Activated T-helper 17 cell treated with anti-CD3 and anti-CD28 coated beads, Interleukin-2, amount 50 U/mL, for 72 hours (primary cell): ENCODE measurements around the gene SH2D7. TPM values are rescaled to one million over a fixed set of nuclear protein-coding genes. Genes with fewer than 3 reads are reported as not detected.

Source experiments
- ATAC-seq: fragments of 150-1000 bp; cut with Tn5 transposase; replicated peaks from 2 replicates; pipeline ENCODE4 v1.10.0; 2021; ENCODE audit warnings: mild to moderate bottlenecking, moderate library complexity
- H3K27ac Mint-ChIP-seq: one replicate; pipeline ENCODE4 v1.8.0; 2022; ENCODE audit warnings: mixed read lengths
- H3K27me3 Mint-ChIP-seq: one replicate; pipeline ENCODE4 v1.8.0; 2022; ENCODE audit warnings: mixed read lengths
- H3K36me3 Mint-ChIP-seq: one replicate; pipeline ENCODE4 v1.8.0; 2022; ENCODE audit warnings: low read depth, mild to moderate bottlenecking, mixed read lengths
- H3K4me1 Mint-ChIP-seq: one replicate; pipeline ENCODE4 v1.8.0; 2022; ENCODE audit warnings: mixed read lengths
- H3K4me3 Mint-ChIP-seq: one replicate; pipeline ENCODE4 v1.8.0; 2022; ENCODE audit warnings: mild to moderate bottlenecking, mixed read lengths
- H3K9me3 Mint-ChIP-seq: one replicate; pipeline ENCODE4 v1.8.0; 2022; ENCODE audit warnings: mixed read lengths
- total RNA-seq, 2 donors: library from RNA; stranded (reverse); gene quantifications; one replicate each; pipeline ENCODE4 v1.2.3, GENCODE V29; 2022

SH2D7 gene
- total RNA-seq, 2 donors from 2014 or later = not detected

DNA sequence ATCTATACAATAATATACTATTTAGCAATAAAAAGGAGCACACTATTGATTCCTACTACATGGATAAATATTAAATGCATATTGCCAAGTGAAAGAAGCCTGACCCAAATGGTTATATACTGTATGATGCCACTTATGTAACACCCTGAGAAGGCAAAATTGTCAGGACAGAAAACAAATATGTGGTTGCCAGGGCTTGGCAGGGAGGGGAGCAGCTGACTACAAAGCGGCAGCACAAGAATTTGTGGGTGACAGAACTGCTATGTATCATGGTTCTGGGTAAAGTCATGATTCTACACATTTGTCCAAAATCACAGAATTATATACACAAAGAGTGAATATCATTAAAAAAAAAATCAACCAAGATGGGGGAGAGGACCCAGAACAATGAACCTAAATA, 37.4 kb upstream of the SH2D7 start:
- H3K27ac Mint-ChIP-seq = peak overlapping the region; percentile 91
- no peaks in the 10 kb centered on the region for H3K9me3 Mint-ChIP-seq
- peak overlapping the region; percentile 70 for H3K4me3 Mint-ChIP-seq
- H3K36me3 Mint-ChIP-seq = peaks cover 31% of the 10 kb centered on the region
- peaks cover 86% of the 10 kb centered on the region for H3K4me1 Mint-ChIP-seq
- ATAC-seq = no peak
- H3K27me3 Mint-ChIP-seq = no peaks in the 10 kb centered on the region

DNA sequence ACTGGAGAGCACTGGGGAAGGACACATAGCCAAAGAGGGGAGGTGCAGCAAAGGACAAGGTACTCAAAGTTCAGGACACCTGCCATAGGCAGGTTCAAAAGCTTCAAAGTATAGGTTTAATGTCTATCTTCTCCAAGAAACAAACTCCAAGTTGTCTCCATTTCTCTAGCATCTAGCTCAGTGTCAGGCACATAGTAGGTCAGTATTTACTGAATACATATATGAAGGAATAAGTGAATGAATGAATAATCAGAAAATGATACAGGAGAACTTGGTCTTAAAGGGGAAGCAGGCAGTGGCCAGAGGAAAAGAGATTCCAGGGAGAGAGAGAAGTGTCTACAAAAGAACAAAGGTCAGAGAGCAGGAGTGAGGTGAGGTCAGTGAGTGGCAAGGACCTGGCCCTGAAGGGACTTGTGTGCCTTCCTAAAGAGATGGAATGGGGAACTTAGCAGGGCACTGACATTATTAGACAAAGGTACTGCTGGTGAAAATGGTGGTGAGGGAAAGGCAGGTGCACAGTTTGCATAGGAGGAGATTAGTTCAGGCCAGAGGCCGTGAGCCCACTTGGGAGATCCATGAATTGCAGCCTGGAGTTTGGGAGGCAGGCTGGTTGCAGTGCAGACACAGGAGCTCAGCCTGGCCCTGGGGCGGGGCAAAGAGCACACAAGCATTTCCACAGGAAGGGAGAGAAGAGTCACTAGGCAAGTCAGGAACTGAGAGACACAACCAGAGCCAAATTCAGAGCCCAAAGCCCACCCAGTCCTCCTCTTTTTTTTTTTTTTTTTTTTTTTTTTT, 36.2 kb upstream of the SH2D7 start:
- peak; percentile 37 for ATAC-seq
- peak overlapping the region; percentile 70 for H3K4me3 Mint-ChIP-seq
- peaks cover 76% of the 10 kb centered on the region for H3K4me1 Mint-ChIP-seq

DNA sequence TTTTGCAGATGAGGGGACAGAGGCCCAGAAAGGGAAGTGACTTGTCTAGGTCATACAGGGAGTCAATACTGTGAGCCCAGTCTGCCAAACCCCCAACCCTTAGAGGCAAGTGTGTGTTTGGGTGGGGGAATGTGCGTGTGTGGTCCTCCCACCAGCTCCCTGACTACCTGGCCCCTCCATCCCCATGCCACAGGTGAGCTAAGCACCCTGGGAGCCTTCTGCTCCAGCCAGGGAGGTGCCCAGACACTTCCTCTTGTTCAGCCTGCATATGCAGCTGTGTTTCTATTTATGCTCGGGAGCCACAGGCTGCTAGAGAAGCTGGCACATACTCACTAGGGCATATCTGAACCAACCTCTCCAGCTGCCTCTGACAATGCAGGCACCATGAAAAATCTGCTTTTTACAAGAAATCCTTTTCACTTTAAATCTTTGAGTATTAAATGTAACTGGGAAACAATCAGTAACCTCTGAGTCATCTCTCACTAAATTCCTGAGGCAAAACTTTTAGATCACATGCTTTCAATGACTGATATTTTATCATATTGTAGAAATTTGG, 35.6 kb upstream of the SH2D7 start:
- Mint-ChIP-seq H3K27ac (peak overlapping the region; percentile 91), H3K4me1 (peaks cover 72% of the 10 kb centered on the region), H3K27me3 (no peaks in the 10 kb centered on the region), H3K9me3 (no peaks in the 10 kb centered on the region), H3K36me3 (peaks cover 24% of the 10 kb centered on the region), H3K4me3 (peak overlapping the region; percentile 70)
- ATAC-seq = peak; percentile 4

More for the DNA sequence above, 36.2 kb upstream of the SH2D7 start:
- peaks cover 31% of the 10 kb centered on the region for H3K36me3 Mint-ChIP-seq
- peak overlapping the region; percentile 91 for H3K27ac Mint-ChIP-seq
- H3K9me3 Mint-ChIP-seq = no peaks in the 10 kb centered on the region
- H3K27me3 Mint-ChIP-seq = no peaks in the 10 kb centered on the region

DNA sequence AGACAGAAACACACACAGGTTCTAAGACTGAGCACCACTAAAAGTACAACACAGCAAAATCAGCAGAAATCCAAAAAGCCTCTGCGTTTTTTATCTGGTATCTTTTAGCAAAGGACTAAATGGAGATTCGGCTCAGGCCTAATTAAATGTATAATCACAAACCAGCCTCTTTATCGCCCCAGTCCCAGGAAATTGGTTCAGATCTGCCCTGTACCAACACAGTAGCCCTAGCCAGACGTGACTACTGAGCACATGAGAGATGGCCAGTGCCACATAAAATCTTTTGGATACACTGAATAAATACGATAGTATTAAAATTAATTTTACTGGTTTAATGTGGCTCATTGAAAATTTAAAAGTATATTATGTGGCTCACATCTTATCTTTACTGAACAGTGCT, 34.6 kb upstream of the SH2D7 start:
- peaks cover 68% of the 10 kb centered on the region for H3K4me1 Mint-ChIP-seq
- H3K36me3 Mint-ChIP-seq = peaks cover 14% of the 10 kb centered on the region
- H3K27ac Mint-ChIP-seq = peak overlapping the region; percentile 91
- peak overlapping the region; percentile 70 for H3K4me3 Mint-ChIP-seq
- H3K9me3 Mint-ChIP-seq = no peaks in the 10 kb centered on the region
- no peak for ATAC-seq
- no peaks in the 10 kb centered on the region for H3K27me3 Mint-ChIP-seq

DNA sequence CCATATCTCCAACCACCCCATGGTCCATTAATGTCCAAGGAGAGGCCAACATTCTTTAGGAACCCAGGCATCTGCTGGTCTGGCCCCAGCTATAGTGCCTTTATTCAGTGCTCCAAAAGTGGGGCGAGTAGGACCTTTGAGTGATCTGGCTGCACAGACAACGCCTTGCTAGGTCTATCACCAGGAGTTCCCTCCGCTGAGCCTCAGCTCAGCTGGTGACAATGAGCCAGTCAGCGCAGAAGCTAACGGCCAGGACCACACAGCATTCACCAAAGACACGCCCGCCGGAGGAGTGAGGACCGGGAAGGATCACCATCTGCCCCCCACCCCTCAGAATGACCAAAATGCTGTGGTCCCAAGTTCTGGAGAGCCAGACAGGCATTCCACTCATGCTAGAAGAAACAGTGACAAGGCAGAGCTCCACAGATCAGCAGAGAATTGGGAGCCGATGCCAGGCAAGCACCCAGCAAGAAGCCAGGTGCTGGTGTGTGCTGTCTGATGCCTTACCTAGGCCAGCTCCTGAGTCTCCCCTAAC, 33.9 kb upstream of the SH2D7 start:
- Mint-ChIP-seq H3K27ac (peak overlapping the region; percentile 91), H3K9me3 (no peaks in the 10 kb centered on the region), H3K27me3 (no peaks in the 10 kb centered on the region), H3K4me1 (peaks cover 68% of the 10 kb centered on the region), H3K4me3 (peak overlapping the region; percentile 70), H3K36me3 (peaks cover 7% of the 10 kb centered on the region)
- no peak for ATAC-seq

DNA sequence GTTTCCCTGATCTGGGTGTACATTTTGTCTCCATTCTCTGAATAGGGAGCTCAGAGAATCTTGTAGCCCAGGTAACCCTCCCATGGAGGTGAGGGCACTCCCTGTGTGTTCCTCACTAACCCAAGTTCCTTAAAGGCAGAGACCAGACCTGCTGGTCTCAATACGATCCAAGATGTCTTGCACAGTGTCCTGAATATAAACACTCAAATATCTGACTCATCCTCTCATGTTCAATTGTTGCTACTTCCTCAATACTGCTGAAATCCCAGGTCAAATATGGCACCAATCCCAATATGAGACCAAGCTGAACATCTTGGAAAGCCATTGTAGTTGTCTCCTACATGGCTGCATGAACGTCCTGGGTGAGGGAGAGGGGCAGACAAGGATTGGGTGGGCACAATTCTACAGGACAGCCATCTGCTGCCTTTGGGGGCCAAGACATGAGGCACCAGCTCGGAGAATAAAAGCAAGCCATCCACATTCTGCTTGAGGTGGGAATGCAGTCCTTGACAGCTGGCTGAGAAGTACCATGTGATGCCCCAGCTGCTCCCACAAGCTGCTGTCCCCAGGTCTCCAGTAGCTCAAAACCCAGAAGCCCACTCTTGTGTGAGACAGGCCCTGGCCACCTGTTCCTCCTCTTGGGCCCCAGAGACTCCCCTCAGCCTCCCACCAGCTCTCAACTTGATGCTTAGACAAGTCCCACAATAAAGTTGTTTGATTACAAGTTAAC, 33.1 kb upstream of the SH2D7 start:
- ATAC-seq = no peak
- Mint-ChIP-seq H3K36me3 (no peaks in the 10 kb centered on the region), H3K4me3 (peak overlapping the region; percentile 70), H3K27me3 (no peaks in the 10 kb centered on the region), H3K27ac (peak overlapping the region; percentile 91), H3K4me1 (peaks cover 62% of the 10 kb centered on the region), H3K9me3 (no peaks in the 10 kb centered on the region)

DNA sequence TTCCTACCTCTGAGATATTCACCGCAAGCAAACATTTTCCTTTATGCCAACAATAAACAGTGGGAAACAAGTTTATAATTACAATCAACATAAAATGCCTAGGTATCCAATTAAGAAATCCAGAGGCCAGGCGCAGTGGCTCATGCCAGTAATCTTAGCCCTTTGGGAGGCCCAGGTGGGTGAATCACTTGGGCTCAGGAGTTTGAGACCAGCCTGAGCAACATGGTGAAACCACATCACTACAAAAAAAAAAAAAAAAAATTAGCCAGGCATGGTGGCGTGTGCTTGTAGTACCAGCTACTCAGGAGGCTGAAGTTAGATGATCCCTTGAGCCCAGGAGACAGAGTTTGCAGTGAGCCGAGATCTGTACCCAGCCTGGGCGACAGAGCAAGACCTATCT, 32.1 kb upstream of the SH2D7 start:
- Mint-ChIP-seq H3K36me3 (no peaks in the 10 kb centered on the region), H3K4me3 (peak overlapping the region; percentile 70), H3K27ac (peak overlapping the region; percentile 91), H3K4me1 (peaks cover 56% of the 10 kb centered on the region), H3K27me3 (no peaks in the 10 kb centered on the region), H3K9me3 (no peaks in the 10 kb centered on the region)
- ATAC-seq = peak; percentile 58

DNA sequence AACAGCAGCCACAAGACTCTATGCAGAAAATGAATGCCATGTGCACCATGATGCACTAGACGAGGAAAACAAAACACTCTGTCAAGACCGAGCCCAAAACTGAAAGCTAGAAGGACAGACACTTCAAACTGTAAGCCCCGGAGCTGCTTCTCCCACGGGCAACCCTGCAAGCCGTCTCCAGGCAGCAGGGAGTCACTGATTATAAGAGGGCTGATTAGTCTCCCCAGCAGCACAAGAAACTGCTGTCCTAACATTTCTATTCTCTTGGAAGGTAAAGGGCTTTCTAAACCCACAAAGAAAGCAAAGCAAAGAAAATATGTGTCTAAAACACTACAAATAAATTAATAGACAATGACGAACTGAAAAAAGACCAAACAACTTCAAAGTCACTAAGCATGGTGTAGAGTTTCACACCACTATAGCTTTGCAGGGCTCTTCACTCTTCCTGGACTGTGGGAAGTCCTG, 30.4 kb upstream of the SH2D7 start:
- Mint-ChIP-seq H3K4me1 (peaks cover 53% of the 10 kb centered on the region), H3K36me3 (no peaks in the 10 kb centered on the region), H3K4me3 (no peak overlapping the region), H3K9me3 (no peaks in the 10 kb centered on the region), H3K27me3 (no peaks in the 10 kb centered on the region), H3K27ac (peak overlapping the region; percentile 85)
- ATAC-seq = peak; percentile 46

DNA sequence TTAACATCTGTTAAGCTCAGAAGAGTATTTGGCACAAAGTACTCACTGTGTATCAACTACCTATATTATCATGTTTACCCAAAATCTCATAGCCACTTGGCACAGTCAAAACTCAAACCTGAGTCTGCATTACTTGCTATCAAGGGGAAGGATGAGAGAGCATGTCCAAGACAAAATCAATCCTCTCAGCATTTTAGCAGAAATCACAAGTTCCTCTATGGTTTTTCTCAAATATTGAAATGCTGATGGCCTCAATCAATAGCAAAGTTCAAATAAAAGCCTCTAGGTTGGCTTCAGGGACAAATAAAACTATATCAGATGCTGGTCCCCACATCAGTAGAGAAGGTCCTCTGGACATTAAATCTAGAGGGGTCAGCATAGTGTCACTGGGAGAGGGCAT, 29.1 kb upstream of the SH2D7 start:
- ATAC-seq = no peak
- Mint-ChIP-seq H3K4me1 (peaks cover 53% of the 10 kb centered on the region), H3K4me3 (no peak overlapping the region), H3K27me3 (no peaks in the 10 kb centered on the region), H3K27ac (peak overlapping the region; percentile 85), H3K9me3 (no peaks in the 10 kb centered on the region), H3K36me3 (no peaks in the 10 kb centered on the region)

DNA sequence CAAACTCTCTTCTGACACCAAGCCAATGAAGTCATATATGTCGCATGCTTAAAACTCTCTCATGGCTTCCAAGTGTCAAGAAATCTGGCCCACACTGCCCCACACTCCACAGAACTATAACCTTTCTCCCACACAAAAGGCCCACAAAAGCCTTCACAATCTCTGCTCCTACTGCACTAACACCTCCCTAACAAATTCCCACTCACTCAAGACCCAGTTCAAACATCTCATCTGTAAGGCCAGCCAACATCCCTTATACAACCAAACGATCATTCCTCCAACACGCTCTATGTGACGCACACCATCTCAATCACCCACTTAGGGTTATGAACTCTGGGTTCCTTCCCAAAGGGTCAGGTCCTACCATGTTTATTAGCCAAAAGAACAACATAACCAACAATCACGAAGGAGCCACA, 28.4 kb upstream of the SH2D7 start:
- no peaks in the 10 kb centered on the region for H3K9me3 Mint-ChIP-seq
- peaks cover 4% of the 10 kb centered on the region for H3K36me3 Mint-ChIP-seq
- H3K27me3 Mint-ChIP-seq = no peaks in the 10 kb centered on the region
- no peak overlapping the region for H3K4me3 Mint-ChIP-seq
- H3K4me1 Mint-ChIP-seq = peaks cover 52% of the 10 kb centered on the region
- H3K27ac Mint-ChIP-seq = no peak overlapping the region
- ATAC-seq = no peak

DNA sequence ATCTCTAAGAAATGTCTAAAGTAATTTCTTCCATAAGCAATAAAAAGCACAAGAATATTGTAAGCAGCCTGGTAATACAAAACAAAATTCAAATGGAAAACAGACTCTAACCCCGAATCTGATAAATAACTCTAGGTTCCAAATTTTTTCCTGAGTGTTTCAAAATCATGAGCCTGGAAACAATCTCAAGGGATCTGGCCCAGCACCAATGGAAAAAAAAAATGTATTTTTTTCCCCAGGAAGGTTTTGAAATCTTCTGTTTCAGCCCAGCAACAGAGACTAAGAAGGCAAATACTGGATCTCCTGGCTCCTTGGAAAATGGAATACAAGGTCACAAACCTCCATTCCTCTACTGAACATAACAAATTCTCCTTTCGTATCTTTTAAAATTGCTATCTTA, 27.8 kb upstream of the SH2D7 start:
- H3K4me3 Mint-ChIP-seq = no peak overlapping the region
- ATAC-seq = no peak
- H3K4me1 Mint-ChIP-seq = peaks cover 53% of the 10 kb centered on the region
- peaks cover 5% of the 10 kb centered on the region for H3K36me3 Mint-ChIP-seq
- no peak overlapping the region for H3K27ac Mint-ChIP-seq
- no peaks in the 10 kb centered on the region for H3K27me3 Mint-ChIP-seq
- no peaks in the 10 kb centered on the region for H3K9me3 Mint-ChIP-seq

DNA sequence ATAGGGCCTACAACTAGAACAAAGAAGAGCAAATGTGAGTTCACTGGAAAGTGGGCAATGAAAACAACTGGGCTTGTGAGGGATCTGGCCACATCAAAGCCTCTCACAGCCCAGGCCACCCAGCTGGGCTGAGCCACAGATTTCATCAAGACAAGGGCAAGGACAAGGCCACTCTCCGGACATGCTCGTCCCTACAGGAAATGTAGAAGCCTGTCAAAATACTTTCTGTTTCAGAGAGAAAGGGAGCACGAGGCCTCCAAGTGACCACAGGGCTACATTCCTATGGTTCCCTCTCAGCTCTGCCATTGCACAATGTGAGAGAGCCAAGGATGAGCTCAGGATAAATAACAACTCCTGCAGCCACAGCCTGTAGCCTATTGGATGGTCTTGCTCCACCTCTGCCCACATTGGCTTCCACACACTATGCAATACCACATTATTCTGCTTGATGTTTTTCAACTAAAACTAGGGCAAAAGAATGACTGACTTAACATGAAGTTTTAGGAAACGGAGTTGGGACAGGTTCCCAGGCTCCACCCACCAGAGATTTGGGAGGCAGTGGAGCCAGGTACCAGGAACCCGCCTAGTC, 27.0 kb upstream of the SH2D7 start:
- no peak overlapping the region for H3K27ac Mint-ChIP-seq
- H3K36me3 Mint-ChIP-seq = peaks cover 5% of the 10 kb centered on the region
- peak; percentile 30 for ATAC-seq
- H3K9me3 Mint-ChIP-seq = no peaks in the 10 kb centered on the region
- no peak overlapping the region for H3K4me3 Mint-ChIP-seq
- no peaks in the 10 kb centered on the region for H3K27me3 Mint-ChIP-seq
- H3K4me1 Mint-ChIP-seq = peaks cover 56% of the 10 kb centered on the region

DNA sequence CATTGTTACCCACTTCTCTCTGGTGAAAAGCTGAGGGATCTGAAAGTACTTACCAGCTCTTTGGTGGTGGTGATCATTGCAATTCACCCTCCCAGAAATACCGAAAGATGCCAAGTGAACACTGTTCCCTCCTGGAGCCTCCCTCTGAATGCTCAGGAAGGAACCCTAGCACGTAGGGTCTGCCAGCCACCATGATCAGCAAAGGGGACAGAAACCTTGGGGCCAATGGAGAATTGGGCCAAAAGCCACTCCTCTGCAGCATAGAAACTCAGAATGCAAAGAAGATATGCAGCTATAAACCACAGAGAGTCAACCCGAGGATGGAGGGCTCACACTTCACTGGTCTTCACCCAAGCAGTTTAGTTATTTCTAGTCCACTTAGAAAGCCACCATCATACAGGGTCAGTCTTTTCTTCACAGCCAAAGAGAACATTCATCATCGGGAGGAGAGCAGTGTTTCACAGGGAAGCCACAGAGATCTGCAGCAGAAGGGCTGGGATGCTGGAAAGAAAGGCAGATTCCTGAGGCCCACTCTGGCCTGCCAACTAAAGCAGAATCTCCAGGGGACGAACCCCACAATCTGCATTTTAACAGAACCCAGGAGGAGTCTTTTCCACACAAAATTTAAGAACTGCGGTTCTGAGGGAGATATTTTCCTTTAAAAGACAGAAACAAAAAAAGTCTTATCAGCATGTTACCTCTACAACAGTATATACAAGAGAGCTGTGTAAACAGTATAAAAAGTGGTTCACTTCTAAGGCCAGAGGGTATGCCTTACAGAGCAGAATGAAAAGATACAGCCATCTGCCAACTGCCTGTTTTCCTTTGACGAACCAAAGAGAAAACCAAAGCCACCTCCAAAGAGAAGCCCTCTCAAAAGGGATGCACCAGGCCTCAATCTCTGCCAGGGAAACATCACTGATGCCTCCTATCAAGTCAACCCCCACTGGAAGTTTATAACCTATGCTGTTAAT, 26.1 kb upstream of the SH2D7 start:
- ATAC-seq = peak; percentile 35
- H3K27me3 Mint-ChIP-seq = no peaks in the 10 kb centered on the region
- peaks cover 58% of the 10 kb centered on the region for H3K4me1 Mint-ChIP-seq
- H3K27ac Mint-ChIP-seq = no peak overlapping the region
- peaks cover 7% of the 10 kb centered on the region for H3K36me3 Mint-ChIP-seq
- no peaks in the 10 kb centered on the region for H3K9me3 Mint-ChIP-seq
- H3K4me3 Mint-ChIP-seq = no peak overlapping the region
